Epithelial cell of esophagus (primary cell): ENCODE results near the gene ZC3H13.

Experiments
- DNase-seq: peaks from one replicate; pipeline ENCODE4 v3.0.0; 2010; ENCODE audit warnings: low read depth
- H3K4me3 ChIP-seq: 2 replicates; pipeline ENCODE4 v1.5.1; 2011; ENCODE audit warnings: mild to moderate bottlenecking, low read length, control low read depth
- TF ChIP-seq, protein P1 (sequence below): IDR thresholded peaks from 2 replicates; pipeline ENCODE4 v1.5.1; 2011; ENCODE audit warnings: low read depth, mild to moderate bottlenecking, low read length, control low read depth, inconsistent platforms; ENCODE audit not compliant: insufficient read depth; ENCODE audit errors: missing control alignments

The ZC3H13 gene, protein sequence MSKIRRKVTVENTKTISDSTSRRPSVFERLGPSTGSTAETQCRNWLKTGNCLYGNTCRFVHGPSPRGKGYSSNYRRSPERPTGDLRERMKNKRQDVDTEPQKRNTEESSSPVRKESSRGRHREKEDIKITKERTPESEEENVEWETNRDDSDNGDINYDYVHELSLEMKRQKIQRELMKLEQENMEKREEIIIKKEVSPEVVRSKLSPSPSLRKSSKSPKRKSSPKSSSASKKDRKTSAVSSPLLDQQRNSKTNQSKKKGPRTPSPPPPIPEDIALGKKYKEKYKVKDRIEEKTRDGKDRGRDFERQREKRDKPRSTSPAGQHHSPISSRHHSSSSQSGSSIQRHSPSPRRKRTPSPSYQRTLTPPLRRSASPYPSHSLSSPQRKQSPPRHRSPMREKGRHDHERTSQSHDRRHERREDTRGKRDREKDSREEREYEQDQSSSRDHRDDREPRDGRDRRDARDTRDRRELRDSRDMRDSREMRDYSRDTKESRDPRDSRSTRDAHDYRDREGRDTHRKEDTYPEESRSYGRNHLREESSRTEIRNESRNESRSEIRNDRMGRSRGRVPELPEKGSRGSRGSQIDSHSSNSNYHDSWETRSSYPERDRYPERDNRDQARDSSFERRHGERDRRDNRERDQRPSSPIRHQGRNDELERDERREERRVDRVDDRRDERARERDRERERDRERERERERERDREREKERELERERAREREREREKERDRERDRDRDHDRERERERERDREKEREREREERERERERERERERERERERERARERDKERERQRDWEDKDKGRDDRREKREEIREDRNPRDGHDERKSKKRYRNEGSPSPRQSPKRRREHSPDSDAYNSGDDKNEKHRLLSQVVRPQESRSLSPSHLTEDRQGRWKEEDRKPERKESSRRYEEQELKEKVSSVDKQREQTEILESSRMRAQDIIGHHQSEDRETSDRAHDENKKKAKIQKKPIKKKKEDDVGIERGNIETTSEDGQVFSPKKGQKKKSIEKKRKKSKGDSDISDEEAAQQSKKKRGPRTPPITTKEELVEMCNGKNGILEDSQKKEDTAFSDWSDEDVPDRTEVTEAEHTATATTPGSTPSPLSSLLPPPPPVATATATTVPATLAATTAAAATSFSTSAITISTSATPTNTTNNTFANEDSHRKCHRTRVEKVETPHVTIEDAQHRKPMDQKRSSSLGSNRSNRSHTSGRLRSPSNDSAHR (N-terminal part only)

DNA sequence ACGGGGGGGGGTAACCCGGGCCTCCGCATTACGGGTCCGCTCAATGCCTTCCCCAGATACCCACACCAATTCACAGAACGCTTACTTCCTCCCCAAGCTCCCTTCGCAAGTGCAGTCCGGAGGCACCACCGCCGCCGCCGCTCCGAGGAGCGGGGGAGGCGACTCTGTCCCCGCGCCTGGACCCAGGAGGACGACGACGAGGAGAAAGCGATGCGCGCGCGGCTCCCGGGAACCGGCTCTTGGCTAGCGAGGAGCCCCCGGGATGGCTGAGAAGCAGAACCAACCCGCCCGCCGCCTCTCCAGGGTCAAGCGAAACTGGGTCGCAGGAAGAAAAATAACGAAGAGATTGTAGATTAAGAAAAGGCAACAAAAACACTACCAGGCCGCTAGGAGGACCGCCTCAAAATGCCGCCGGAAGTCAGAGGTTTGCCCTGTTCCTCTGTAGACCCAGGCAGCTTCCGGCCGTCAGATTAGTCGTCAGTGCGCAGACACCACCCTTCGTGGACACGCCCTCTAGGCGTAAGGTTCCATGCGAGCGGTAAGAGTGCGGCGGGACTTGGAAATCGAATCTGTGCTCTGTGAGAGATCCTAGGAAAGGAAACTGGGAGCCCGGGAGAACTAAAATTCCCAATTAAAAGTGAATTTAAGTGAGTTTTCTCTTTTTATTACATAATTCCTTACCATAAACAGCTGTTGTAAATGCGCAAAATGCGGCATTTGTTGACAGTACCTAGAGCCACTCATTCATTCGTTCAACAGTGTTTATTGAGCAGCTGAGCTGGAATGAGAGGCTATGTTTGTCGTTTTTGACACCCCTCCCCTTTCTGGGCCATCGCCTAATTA lies at the start of gene ZC3H13:
Gene ZC3H13 (minus strand): TSS at position 428 of the 843 bp plus-strand sequence. CDS start 7,239 bp downstream, outside the sequence.
- TF ChIP-seq, protein P1, sequence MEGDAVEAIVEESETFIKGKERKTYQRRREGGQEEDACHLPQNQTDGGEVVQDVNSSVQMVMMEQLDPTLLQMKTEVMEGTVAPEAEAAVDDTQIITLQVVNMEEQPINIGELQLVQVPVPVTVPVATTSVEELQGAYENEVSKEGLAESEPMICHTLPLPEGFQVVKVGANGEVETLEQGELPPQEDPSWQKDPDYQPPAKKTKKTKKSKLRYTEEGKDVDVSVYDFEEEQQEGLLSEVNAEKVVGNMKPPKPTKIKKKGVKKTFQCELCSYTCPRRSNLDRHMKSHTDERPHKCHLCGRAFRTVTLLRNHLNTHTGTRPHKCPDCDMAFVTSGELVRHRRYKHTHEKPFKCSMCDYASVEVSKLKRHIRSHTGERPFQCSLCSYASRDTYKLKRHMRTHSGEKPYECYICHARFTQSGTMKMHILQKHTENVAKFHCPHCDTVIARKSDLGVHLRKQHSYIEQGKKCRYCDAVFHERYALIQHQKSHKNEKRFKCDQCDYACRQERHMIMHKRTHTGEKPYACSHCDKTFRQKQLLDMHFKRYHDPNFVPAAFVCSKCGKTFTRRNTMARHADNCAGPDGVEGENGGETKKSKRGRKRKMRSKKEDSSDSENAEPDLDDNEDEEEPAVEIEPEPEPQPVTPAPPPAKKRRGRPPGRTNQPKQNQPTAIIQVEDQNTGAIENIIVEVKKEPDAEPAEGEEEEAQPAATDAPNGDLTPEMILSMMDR, result peak; percentile 49
- DNase-seq, result peak; percentile 98
- H3K4me3 ChIP-seq, result peak within 1 kb of the TSS; percentile 88

DNA sequence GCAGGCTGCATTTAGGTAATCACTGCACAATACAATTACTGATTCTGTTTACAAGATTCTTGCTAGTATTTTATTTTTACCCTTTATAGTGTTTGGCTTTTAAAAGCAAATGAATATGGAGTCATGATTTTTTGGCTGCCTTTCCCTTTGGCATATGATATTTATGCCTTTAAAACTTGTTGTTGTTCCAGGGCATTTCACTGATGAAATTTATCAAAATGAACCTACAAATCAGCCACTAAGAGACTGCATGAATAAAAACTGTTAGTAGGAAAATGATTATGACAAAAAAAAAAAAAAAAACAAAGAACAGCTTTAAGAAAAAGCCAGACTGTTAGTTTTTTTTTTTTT lies 49.7 kb upstream of the ZC3H13 start:
- TF ChIP-seq, protein P1, result no peak
- no peak for DNase-seq
- H3K4me3 ChIP-seq, result no peak overlapping the region

DNA sequence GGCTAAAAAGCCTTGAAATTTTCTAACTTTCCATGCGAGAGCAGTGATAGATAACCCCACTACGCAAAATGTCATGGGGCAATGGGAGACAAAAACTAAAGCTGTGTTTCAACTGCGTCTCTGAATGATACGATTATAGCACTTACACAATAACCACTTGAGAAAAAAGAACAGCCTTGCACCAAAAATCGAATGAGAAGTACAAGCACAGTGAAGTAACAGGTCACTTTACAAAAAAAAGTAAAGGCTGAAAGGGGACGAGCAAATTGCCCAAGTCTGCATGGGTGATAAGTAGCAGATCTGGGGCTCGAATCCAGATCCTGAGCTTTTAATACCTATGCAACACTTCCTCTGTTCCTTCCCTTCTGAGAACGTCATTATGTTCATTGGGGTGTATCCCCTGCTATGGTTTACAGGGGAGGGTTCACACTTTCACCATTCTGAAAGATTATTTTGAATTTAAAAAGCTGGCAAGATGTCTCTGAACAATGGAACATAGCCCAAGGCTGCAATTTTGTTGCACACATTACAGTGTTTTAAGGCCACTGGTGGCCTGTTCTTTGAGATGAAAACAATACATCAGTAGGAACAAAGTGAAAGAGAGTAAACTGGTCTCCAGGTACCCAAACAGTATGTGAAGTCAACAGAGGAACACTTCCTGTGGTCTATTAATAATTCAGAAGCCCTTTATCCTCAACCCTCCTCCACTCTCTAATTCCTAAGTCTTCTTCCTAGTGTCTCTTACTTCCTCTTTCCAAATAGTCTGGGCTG lies 49.1 kb upstream of the ZC3H13 start:
- no peak overlapping the region for H3K4me3 ChIP-seq
- DNase-seq, result no peak
- TF ChIP-seq, protein P1, result no peak

DNA sequence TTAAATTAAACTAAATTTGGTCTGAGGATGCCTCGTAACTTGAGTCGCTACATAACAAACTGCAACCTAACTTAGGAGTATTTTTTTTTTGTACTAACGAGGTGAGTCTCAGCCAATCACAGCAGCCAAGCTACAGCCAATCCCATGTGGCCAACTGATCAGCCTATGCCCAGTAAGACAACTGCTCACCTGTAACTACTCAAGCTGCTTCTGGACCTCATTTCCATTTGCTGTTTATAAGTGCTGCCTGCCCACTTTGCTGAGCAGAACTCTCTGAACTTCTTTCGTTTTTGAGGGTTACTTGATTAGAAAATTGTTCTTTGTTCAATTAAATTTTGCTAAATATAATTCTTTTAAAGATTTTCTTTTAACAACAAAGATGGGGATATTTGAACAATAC lies 48.5 kb upstream of the ZC3H13 start:
- DNase-seq, result no peak
- TF ChIP-seq, protein P1, result no peak
- no peak overlapping the region for H3K4me3 ChIP-seq

DNA sequence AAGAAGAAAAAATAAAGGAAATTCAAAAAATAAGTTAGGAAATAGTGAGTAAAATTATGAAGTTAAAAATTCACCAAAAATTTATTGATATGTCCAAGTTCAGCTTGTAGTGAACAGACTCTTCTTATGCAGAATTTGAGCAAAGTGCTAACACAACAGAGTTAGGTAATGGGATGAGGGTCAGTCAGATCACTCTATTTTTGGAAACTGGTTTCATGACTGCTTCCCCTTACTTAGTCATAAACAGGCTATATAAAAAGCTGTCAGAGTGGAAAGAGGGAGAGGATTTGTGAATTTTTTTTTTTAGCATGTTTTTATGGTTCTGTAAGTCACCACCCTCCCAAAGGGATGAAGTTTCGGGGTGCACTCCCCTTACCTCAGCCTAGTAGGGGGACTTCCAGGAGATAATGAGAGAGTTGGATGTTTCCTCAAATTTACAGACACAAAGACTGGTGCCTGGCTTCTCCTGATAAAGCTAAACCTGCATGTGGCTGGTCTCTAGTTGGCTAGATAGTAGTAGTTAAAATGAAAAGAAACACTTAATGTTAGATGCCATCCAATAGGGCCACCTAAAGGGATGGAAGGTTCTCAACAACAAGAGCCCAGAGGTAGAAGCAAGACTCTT lies 47.8 kb upstream of the ZC3H13 start:
- TF ChIP-seq, protein P1, result no peak
- DNase-seq, result peak; percentile 24
- H3K4me3 ChIP-seq, result no peak overlapping the region
